ENCODE measurements around the gene GRM8.

DNA sequence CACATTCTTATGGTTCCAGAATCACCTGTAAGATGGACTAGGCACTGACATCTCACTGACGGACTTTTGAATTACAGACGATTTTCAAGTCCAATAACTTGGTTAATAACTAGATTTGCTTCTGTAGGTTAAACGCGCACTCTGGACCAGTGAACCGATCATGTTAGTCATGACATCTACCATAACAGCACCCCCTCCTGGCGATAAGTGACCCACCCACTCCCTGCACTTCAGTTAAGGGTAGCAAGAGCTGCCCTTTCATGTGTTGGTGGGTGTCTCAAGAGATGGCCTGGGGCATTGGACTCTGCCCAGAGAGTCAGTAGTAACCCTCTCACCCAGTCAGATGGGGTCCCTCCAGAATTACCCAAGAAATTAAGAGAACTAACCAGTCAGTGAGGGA is 12.9 kb downstream of the GRM8 start:
- TF ChIP-seq, protein P1, sequence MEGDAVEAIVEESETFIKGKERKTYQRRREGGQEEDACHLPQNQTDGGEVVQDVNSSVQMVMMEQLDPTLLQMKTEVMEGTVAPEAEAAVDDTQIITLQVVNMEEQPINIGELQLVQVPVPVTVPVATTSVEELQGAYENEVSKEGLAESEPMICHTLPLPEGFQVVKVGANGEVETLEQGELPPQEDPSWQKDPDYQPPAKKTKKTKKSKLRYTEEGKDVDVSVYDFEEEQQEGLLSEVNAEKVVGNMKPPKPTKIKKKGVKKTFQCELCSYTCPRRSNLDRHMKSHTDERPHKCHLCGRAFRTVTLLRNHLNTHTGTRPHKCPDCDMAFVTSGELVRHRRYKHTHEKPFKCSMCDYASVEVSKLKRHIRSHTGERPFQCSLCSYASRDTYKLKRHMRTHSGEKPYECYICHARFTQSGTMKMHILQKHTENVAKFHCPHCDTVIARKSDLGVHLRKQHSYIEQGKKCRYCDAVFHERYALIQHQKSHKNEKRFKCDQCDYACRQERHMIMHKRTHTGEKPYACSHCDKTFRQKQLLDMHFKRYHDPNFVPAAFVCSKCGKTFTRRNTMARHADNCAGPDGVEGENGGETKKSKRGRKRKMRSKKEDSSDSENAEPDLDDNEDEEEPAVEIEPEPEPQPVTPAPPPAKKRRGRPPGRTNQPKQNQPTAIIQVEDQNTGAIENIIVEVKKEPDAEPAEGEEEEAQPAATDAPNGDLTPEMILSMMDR (conservative IDR thresholded peaks at IDR 0.05) = peak; percentile 66
- no peak for TF ChIP-seq ZFX (IDR thresholded peaks at IDR 0.05)
